Measurements from ENCODE around the gene EPHB1. TPM values are rescaled to one million over a fixed set of nuclear protein-coding genes. Genes with fewer than 3 reads are reported as not detected.

The EPHB1 gene
- total RNA-seq, 2 donors from 2014 or later, result 0.68 to 0.71 TPM

DNA sequence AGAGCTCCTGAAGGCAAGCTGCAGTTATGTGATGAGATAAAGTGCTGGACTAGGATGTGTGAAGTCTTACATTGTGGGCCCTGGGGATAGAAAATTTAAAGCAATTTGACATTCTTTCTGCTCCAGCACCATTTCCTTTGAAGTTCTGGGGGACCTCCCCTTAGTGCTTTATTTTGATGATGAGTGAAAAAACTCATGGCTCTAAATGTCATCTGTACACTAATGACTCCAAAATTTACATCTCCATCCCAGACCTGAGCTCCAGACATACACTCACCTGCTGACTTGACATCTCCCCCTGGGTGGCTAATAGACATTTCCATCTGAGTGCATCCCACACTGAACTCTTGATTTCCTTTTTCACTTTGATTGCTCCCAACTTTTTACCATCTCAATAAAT lies 276.4 kb downstream of the EPHB1 start:
- DNase-seq (ENCODE audit: low spot score) (no peak), ATAC-seq (ENCODE audit: insufficient number of reproducible peaks, low FRiP score, low read depth) (no peak)
- H3K27me3 ChIP-seq (replicated peaks; ENCODE audit: insufficient read depth), result no peaks in the 10 kb centered on the region
- no peaks in the 10 kb centered on the region for H3K4me1 ChIP-seq (ENCODE audit: control insufficient read depth in 1 of 2, low read depth in 2 of 2)
- no peaks in the 10 kb centered on the region for H3K9me3 ChIP-seq
- no peak for TF ChIP-seq CTCF (IDR thresholded peaks at IDR 0.05)
- no peaks in the 10 kb centered on the region for H3K36me3 ChIP-seq
- H3K4me3 ChIP-seq, result no peak overlapping the region
- no peak overlapping the region for H3K27ac ChIP-seq

GRCh38 chr3:135072431-135072830 lies 277.4 kb downstream of the EPHB1 start:
- Histone ChIP-seq H3K27me3 (replicated peaks; ENCODE audit: insufficient read depth) (no peaks in the 10 kb centered on the region), H3K9me3 (no peaks in the 10 kb centered on the region), H3K36me3 (no peaks in the 10 kb centered on the region), H3K4me1 (ENCODE audit: control insufficient read depth in 1 of 2, low read depth in 2 of 2) (no peaks in the 10 kb centered on the region), H3K27ac (no peak overlapping the region), H3K4me3 (no peak overlapping the region)
- TF ChIP-seq CTCF (IDR thresholded peaks at IDR 0.05), result no peak
- no peak for ATAC-seq (ENCODE audit: insufficient number of reproducible peaks, low FRiP score, low read depth)
- DNase-seq (ENCODE audit: low spot score), result no peak

GRCh38 chr3:135075157-135075556 lies 280.1 kb downstream of the EPHB1 start:
- no peak for TF ChIP-seq CTCF (IDR thresholded peaks at IDR 0.05)
- no peak for DNase-seq (ENCODE audit: low spot score)
- H3K4me1 ChIP-seq (ENCODE audit: control insufficient read depth in 1 of 2, low read depth in 2 of 2), result no peaks in the 10 kb centered on the region
- H3K4me3 ChIP-seq, result no peak overlapping the region
- H3K9me3 ChIP-seq, result no peaks in the 10 kb centered on the region
- no peak overlapping the region for H3K27ac ChIP-seq
- no peaks in the 10 kb centered on the region for H3K36me3 ChIP-seq
- H3K27me3 ChIP-seq (replicated peaks; ENCODE audit: insufficient read depth), result no peaks in the 10 kb centered on the region
- ATAC-seq (ENCODE audit: insufficient number of reproducible peaks, low FRiP score, low read depth), result no peak

- Histone ChIP-seq H3K27ac (no peak overlapping the region), H3K9me3 (no peaks in the 10 kb centered on the region), H3K4me1 (ENCODE audit: control insufficient read depth in 1 of 2, low read depth in 2 of 2) (no peaks in the 10 kb centered on the region), H3K36me3 (no peaks in the 10 kb centered on the region), H3K27me3 (replicated peaks; ENCODE audit: insufficient read depth) (no peaks in the 10 kb centered on the region), H3K4me3 (no peak overlapping the region)
- ATAC-seq (ENCODE audit: insufficient number of reproducible peaks, low FRiP score, low read depth) (no peak), DNase-seq (ENCODE audit: low spot score) (no peak)
- no peak for TF ChIP-seq CTCF (IDR thresholded peaks at IDR 0.05)
These were observed 281.3 kb downstream of the EPHB1 start for GRCh38 chr3:135076341-135076740.

DNA sequence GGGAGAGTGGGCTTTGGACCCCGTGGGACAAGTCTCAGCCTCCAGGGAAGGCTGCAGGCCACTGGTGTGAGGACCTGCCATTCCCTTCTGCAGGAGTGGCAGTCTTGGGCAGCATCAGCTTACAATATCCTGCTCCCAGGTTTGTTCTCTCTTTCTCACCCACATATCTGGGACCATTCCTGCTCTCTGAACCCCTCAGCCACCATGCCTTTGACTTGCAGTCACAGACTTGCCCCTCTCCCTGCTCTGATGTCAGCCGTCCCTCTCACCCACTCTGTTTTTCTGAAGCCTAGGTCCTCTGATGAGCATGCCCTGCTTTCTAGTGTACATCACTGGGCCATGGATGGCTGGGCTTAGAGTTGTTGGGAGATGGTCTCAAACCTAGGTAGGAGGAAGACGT lies 282.1 kb downstream of the EPHB1 start:
- no peak for TF ChIP-seq CTCF (IDR thresholded peaks at IDR 0.05)
- Histone ChIP-seq H3K9me3 (no peaks in the 10 kb centered on the region), H3K4me3 (no peak overlapping the region), H3K4me1 (ENCODE audit: control insufficient read depth in 1 of 2, low read depth in 2 of 2) (no peaks in the 10 kb centered on the region), H3K27me3 (replicated peaks; ENCODE audit: insufficient read depth) (no peaks in the 10 kb centered on the region), H3K36me3 (no peaks in the 10 kb centered on the region), H3K27ac (no peak overlapping the region)
- no peak for DNase-seq (ENCODE audit: low spot score)
- no peak for ATAC-seq (ENCODE audit: insufficient number of reproducible peaks, low FRiP score, low read depth)
